A549 (cell line): Measurements from ENCODE around the gene EEF2.
A peak's percentile ranks its signal among the peaks of the same experiment; 100 is the strongest.

Experiments
- CTCF ChIP-seq: fragments of >200 bp; sonication (Bioruptor Twin); formaldehyde crosslinking; IDR thresholded peaks from 3 replicates; pipeline ENCODE4 v1.5.1; 2016
- EHMT2 ChIP-seq: fragments of 200-600 bp; sonication (generic); IDR thresholded peaks from 2 replicates; pipeline ENCODE4 v1.6.1; 2016; ENCODE audit warnings: antibody characterized with exemption, low read depth, mild to moderate bottlenecking, moderate library complexity
- EP300 ChIP-seq, 2 experiments: fragments of >200 bp; sonication (Bioruptor Twin); formaldehyde crosslinking; IDR thresholded peaks; 2 replicates in 1 of 2; 3 replicates in 1 of 2; pipeline ENCODE4 v1.6.1; 2016 to 2017
- KDM5A ChIP-seq: fragments of 200-600 bp; sonication (generic); IDR thresholded peaks from 2 replicates; pipeline ENCODE4 v1.6.1; 2016; ENCODE audit warnings: antibody characterized with exemption, mild to moderate bottlenecking
- MAFK ChIP-seq: fragments of 450-650 bp; IDR thresholded peaks from 2 replicates; pipeline ENCODE4 v1.6.1; 2014; ENCODE audit not compliant: partially characterized antibody
- NPAS2 ChIP-seq: fragments of 250-450 bp; sonication (Bioruptor Pico); IDR thresholded peaks from 2 replicates; pipeline ENCODE4 v1.8.0; 2022; ENCODE audit warnings: mild to moderate bottlenecking, moderate library complexity, borderline replicate concordance
- POLR2A ChIP-seq: IDR thresholded peaks from 2 replicates; pipeline ENCODE4 v1.6.1; 2012; ENCODE audit warnings: mild to moderate bottlenecking, low read length
- SMC3 ChIP-seq: fragments of >200 bp; sonication (Bioruptor Twin); formaldehyde crosslinking; IDR thresholded peaks from 3 replicates; pipeline ENCODE4 v1.6.1; 2018; ENCODE audit warnings: inconsistent platforms
- TF ChIP-seq, protein P1 (sequence below): fragments of 450-650 bp; IDR thresholded peaks from 2 replicates; pipeline ENCODE4 v1.6.1; 2014; ENCODE audit warnings: antibody characterized with exemption

GRCh38 chr19:3984908-3985642 is at the start of gene EEF2:
- TF ChIP-seq CTCF = no peak
- TF ChIP-seq MAFK = peak; percentile 93
- TF ChIP-seq KDM5A = no peak
- TF ChIP-seq EP300 (IDR thresholded peaks at IDR 0.05) = no peak
- TF ChIP-seq EHMT2 = no peak
- no peak for TF ChIP-seq NPAS2
- TF ChIP-seq SMC3 = no peak
- TF ChIP-seq POLR2A = peak; percentile 98
- TF ChIP-seq, protein P1, sequence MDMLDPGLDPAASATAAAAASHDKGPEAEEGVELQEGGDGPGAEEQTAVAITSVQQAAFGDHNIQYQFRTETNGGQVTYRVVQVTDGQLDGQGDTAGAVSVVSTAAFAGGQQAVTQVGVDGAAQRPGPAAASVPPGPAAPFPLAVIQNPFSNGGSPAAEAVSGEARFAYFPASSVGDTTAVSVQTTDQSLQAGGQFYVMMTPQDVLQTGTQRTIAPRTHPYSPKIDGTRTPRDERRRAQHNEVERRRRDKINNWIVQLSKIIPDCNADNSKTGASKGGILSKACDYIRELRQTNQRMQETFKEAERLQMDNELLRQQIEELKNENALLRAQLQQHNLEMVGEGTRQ = peak; percentile 88
